NCI-H345 treated with DMSO at 0.1 percent for 48 hours (cell line): ENCODE results near the gene BAG5.
A peak's percentile ranks its signal among the peaks of the same experiment; 100 is the strongest.

Experiments used
- DNase-seq: peaks from one replicate; lab custom pipeline; 2025; ENCODE audit not compliant: unreplicated experiment; lab: John Stamatoyannopoulos, UW

Gene BAG5

GRCh38 chr14:103563844-103564505 is 1.5 kb upstream of the BAG5 start:
- no peak for DNase-seq

- DNase-seq: no peak
Measured at GRCh38 chr14:103563226-103563620, 766 bp upstream of the BAG5 start.

GRCh38 chr14:103562179-103562428 is 353 bp downstream of the BAG5 start:
- DNase-seq: no peak

- no peak for DNase-seq
Measured at GRCh38 chr14:103561381-103562178, 877 bp downstream of the BAG5 start.

- no peak for DNase-seq
Measured at GRCh38 chr14:103560691-103561090, 1.8 kb downstream of the BAG5 start.

GRCh38 chr14:103559766-103560165 is 2.7 kb downstream of the BAG5 start:
- no peak for DNase-seq

GRCh38 chr14:103558071-103558882 is 4.2 kb downstream of the BAG5 start:
- no peak for DNase-seq

GRCh38 chr14:103556946-103557758 is 5.3 kb downstream of the BAG5 start:
- DNase-seq: peak; percentile 21

- no peak for DNase-seq
Measured at GRCh38 chr14:103555559-103556337, 6.7 kb downstream of the BAG5 start.

GRCh38 chr14:103552846-103553210 is 9.6 kb downstream of the BAG5 start:
- DNase-seq: no peak

- no peak for DNase-seq
Measured at GRCh38 chr14:103552011-103552845, 10.2 kb downstream of the BAG5 start.

- DNase-seq: no peak
Measured at GRCh38 chr14:103551338-103551762, 11.1 kb downstream of the BAG5 start.

GRCh38 chr14:103550451-103551337 is 11.8 kb downstream of the BAG5 start:
- DNase-seq: peak; percentile 39

- DNase-seq: no peak
Measured at GRCh38 chr14:103549361-103550311, 12.8 kb downstream of the BAG5 start.

GRCh38 chr14:103548463-103549351 is 13.8 kb downstream of the BAG5 start:
- no peak for DNase-seq

GRCh38 chr14:103547941-103548462 is 14.5 kb downstream of the BAG5 start:
- DNase-seq: no peak
